ENCODE data around the gene ULK2. TPM values are rescaled to one million over a fixed set of nuclear protein-coding genes. Genes with fewer than 3 reads are reported as not detected.
A peak's percentile ranks its signal among the peaks of the same experiment; 100 is the strongest.
"Not testable (repeated sequence)": the region's sequence is repeated elsewhere in the genome, so short reads cannot be mapped to it uniquely, and the experiment has no call there.

Gene ULK2
- polyA plus RNA-seq (2012; ENCODE audit: missing spikeins) = 3.6 TPM

DNA sequence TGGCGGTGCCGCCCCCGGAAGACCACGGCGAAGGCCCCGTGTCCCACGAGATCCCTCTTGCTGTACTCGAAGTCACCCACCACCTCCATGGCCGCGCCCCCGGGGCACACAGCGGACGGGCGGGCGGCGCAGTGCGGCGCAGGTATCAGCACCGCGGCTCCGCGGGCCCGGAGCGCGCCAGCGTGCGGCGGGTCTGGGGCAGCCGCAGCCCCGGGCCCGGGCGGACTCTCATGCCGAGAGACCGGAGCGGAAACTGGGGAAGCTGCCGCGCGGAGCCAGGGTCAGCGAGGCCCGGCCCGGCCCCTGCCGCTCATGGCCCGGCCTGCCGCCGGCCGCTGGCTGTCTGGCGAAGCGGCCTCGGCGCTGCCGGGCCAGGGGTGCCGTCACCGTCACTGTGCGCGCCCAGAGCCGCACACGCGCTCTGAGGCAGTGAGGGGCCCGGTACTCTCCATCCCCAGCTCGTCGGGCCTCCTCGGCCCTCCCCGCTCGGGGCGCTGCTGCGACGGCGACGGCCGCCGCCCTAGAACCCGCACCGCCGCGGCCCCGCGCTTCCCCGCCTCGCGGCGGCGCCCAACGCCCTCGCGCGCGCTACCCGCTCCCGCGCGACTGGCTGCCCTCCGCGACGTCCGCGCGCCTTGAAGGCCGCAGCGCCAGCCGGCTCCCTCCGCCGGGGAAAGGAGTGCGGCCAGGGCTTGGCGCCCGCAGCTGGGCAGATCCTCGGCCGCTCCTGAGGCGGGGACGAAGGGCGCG is at the start of gene ULK2:
Gene ULK2, minus strand, starts transcription at position 608 of the 750 bp plus-strand sequence. Its CDS starts 519 bp downstream, at position 89.
- TF ChIP-seq POLR2A (IDR thresholded peaks at IDR 0.05; ENCODE audit: low read depth, low read length) (peak; percentile 75; the same call in 1 of the 2 replicates), TAF1 (IDR thresholded peaks at IDR 0.05; ENCODE audit: borderline replicate concordance, low read depth, low read length) (0 out of 2 replicates have a peak, but pooled peaks have one; percentile 16), POLR2AphosphoS5 (IDR thresholded peaks at IDR 0.05; ENCODE audit: low read depth, low read length) (no peak)
- FAIRE-seq = peak; percentile 80
- DNase-seq (ENCODE audit: insufficient read length) = peak; percentile 49

DNA sequence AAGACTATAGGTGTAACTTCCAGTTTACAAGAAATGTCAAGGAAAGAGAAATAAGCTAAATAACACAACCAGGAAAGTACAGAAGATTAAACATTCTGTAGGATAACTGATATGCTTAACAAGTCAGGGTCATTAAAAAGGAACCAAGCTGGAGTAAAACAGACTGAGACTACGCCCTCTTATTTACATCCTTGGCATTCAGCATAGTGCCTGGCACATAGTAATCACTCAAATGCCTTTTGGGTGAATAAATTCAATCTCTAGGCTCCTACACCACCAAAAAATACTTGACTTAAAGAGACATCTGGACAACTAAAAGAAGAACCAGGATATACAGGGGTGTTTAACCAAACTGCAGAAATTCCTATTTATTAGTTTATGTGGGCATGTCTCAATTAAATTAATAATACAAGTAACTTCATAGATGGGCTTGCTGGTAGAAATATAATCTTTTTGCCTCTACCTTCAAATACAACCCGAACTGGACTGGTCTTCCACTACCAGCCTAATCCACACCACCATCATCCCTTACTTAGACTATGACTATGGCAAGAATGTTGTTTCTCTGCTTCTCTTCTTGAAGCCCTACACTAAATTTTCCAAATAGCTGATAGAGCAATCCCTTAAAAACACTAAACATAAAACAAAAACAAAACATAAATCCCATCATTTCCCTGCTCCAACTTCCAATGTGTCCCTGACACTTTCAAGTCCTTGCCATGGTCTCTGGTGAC is 47.7 kb upstream of the ULK2 start:
- FAIRE-seq = no peak
- DNase-seq (ENCODE audit: insufficient read length) = no peak
- TF ChIP-seq POLR2AphosphoS5 (IDR thresholded peaks at IDR 0.05; ENCODE audit: low read depth, low read length) (no peak), TAF1 (IDR thresholded peaks at IDR 0.05; ENCODE audit: borderline replicate concordance, low read depth, low read length) (no peak), POLR2A (IDR thresholded peaks at IDR 0.05; ENCODE audit: low read depth, low read length) (no peak)

DNA sequence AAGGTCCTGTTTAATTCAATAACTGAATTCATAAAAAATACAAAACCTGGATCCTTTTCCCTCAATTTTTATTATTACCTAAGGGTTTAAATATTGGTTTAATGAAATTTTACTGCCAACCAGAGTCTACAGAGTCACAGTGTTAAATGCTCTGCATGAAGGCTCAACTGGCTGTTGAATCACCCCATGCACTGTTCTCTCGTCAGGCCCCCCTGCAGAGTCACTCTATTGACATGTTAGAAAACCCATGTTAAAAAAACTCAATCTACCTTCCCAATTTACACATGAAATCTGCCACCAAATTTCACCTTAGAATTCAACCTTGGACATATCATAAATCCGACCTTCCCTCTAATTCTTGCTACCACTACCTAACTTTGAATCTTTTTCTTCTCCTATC is 43.3 kb upstream of the ULK2 start:
- no peak for FAIRE-seq
- DNase-seq (ENCODE audit: insufficient read length) = no peak
- TF ChIP-seq POLR2A (IDR thresholded peaks at IDR 0.05; ENCODE audit: low read depth, low read length) = no peak
- TF ChIP-seq POLR2AphosphoS5 (IDR thresholded peaks at IDR 0.05; ENCODE audit: low read depth, low read length) = no peak
- TF ChIP-seq TAF1 (IDR thresholded peaks at IDR 0.05; ENCODE audit: borderline replicate concordance, low read depth, low read length) = no peak

DNA sequence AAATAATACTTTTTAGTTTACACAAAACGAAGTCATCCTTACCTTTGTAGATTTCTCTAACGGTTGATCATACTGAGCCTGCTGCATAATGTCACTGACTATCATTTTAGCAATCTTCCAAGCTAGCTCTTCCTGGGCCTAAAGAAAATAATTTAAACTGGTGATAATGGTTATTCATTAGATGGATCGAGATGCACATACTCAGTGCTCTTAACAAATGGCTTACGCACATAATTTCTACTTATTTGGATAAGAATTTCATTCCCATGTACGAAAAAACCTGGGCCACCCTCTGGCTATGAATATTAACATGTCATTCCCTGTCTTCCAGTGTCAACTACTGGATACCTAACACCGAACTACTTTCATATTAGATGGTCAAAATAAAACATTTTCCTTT is 41.4 kb upstream of the ULK2 start:
- FAIRE-seq = no peak
- TF ChIP-seq TAF1 (IDR thresholded peaks at IDR 0.05; ENCODE audit: borderline replicate concordance, low read depth, low read length) (no peak), POLR2AphosphoS5 (IDR thresholded peaks at IDR 0.05; ENCODE audit: low read depth, low read length) (no peak), POLR2A (IDR thresholded peaks at IDR 0.05; ENCODE audit: low read depth, low read length) (no peak)
- DNase-seq (ENCODE audit: insufficient read length) = no peak

DNA sequence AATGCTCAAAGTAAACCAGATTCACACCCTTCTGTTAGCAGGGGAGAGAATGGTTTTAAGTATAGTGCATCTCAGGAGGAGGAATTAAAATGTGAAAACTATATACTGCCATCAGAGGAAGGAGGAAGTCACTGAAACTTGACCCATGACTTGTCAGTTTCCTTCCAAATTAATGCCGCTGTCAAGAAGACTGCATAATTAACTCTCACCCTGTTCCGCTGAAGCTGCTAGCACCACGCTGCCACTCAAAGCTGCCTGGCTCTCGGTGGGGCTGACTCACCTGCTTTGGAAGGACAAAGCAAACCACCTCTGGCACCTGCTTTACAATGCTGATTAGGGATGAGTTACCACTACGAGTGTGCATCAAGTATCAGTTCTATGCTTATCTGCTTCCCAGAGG is 37.8 kb upstream of the ULK2 start:
- no peak for DNase-seq (ENCODE audit: insufficient read length)
- TF ChIP-seq TAF1 (IDR thresholded peaks at IDR 0.05; ENCODE audit: borderline replicate concordance, low read depth, low read length) (no peak), POLR2A (IDR thresholded peaks at IDR 0.05; ENCODE audit: low read depth, low read length) (no peak)
- FAIRE-seq = no peak

DNA sequence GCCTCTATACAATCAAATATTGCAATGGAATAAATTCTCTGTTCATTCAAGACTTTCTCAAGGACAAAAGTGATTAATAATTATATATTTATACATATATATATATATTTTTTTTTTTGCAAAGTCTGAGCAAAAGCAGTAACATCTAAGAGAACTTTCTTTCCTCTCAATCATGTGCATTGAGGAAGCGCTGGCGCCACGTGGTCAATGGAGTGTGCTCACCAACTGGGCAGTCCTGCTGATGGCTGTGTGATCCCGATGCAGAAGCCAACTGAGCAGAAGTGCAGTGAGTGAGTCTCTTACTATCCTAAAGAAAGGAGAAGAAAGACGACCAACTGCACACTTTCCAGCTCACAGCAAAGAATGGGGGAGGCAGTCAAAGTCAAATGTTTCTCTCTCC is 37.2 kb upstream of the ULK2 start:
- no peak for FAIRE-seq
- TF ChIP-seq POLR2A (IDR thresholded peaks at IDR 0.05; ENCODE audit: low read depth, low read length) (no peak), POLR2AphosphoS5 (IDR thresholded peaks at IDR 0.05; ENCODE audit: low read depth, low read length) (no peak)

DNA sequence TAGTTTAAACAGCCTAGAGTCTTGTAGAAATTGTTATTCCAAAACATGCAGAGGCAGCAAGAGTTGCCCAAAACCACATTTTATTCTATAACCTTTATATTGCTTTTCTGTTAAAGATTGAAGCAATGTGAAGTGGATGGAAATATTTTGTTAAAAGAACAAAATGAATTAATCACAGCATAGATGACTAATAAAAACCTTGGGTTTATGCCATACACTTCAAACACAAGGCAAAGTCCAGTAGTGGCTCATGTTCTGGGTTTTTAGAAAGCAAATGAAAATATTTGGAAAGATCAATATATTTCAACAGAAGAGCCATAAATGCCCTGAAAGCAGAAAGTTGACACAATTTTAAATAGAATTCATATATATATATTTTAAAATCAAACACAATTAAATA is 36.7 kb upstream of the ULK2 start:
- no peak for DNase-seq (ENCODE audit: insufficient read length)
- no peak for FAIRE-seq
- TF ChIP-seq TAF1 (IDR thresholded peaks at IDR 0.05; ENCODE audit: borderline replicate concordance, low read depth, low read length) (no peak), POLR2AphosphoS5 (IDR thresholded peaks at IDR 0.05; ENCODE audit: low read depth, low read length) (no peak), POLR2A (IDR thresholded peaks at IDR 0.05; ENCODE audit: low read depth, low read length) (no peak)

More for the DNA sequence above, 37.2 kb upstream of the ULK2 start:
- DNase-seq (ENCODE audit: insufficient read length) = no peak

DNA sequence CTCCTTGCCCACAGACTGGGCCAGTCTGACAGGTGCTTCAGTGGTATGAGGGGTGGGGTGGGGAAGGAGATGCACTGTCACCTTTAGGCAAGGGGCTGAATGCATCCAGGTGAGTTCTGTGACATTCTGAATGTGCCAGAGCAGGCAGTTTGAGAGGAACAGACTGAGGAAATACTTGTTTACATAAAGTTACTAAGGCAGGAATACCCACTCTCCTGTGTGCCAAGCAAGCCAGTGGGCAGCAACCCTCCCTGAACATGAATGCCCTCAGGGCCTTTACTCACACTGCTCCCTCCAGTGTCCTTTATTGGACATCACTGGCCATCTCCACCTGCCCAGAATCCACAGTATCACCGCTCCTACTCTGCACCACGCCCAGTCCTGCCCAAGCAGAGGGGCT is 33.1 kb upstream of the ULK2 start:
- TF ChIP-seq POLR2A (IDR thresholded peaks at IDR 0.05; ENCODE audit: low read depth, low read length) (no peak), TAF1 (IDR thresholded peaks at IDR 0.05; ENCODE audit: borderline replicate concordance, low read depth, low read length) (no peak), POLR2AphosphoS5 (IDR thresholded peaks at IDR 0.05; ENCODE audit: low read depth, low read length) (no peak)
- FAIRE-seq = no peak
- DNase-seq (ENCODE audit: insufficient read length) = no peak

DNA sequence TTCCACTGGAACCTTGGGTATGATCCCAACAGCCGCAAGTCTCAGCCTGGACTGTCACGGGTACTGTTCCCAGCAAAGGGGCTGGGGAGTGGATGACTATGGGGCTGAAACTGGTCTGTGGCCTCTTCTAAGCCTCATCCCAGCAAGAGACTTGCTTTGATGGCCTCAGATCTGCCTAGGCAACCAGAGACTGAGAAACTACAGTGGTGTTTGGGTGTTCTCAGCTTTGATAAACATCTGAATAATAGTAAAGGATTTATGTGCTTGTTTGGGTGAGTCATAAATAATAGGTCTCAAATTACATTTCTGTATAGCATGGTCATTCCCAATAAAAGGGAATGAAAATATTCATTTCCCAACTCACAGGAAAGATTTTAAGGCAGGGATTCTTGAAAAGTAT is 30.2 kb upstream of the ULK2 start:
- FAIRE-seq (no peak), DNase-seq (ENCODE audit: insufficient read length) (no peak)
- TF ChIP-seq POLR2A (IDR thresholded peaks at IDR 0.05; ENCODE audit: low read depth, low read length) (no peak), POLR2AphosphoS5 (IDR thresholded peaks at IDR 0.05; ENCODE audit: low read depth, low read length) (no peak), TAF1 (IDR thresholded peaks at IDR 0.05; ENCODE audit: borderline replicate concordance, low read depth, low read length) (no peak)

DNA sequence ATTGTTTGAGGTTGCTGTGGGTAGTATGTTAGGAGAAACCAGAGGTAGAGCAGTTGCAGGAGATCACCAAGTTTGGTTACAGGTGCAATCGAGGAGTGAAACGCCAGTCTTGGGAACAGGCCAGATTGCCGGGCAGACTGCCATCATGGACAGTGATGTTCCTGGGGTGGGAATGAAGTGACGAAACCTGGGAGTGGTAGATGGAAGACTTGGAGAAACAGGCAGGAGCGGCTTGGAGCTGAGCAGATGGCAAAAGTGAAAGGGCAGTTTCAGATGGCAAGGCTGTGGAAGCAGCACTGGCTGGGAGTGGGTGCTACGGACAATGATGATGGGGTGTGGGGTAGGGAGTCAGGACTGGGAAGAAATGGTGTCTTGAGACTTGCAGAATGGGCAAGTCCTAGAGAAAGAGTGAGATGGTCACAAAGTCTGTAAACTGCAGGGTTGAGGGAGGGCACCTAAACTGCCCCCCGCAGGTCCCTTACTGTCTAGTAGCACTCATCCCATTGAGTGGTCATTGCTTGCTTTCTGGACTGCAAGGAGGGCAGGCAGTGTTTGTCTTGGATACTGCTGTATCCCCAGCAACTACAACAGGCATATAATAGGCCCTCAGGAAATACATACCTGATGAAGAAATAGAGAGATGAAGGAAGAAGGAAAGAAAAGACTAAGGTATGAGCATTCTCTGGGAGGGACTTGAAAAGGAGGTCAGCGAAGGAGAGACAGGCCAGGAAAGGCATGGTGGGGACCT is 29.5 kb upstream of the ULK2 start:
- FAIRE-seq = no peak
- TF ChIP-seq POLR2AphosphoS5 (IDR thresholded peaks at IDR 0.05; ENCODE audit: low read depth, low read length) = no peak
- no peak for TF ChIP-seq TAF1 (IDR thresholded peaks at IDR 0.05; ENCODE audit: borderline replicate concordance, low read depth, low read length)
- TF ChIP-seq POLR2A (IDR thresholded peaks at IDR 0.05; ENCODE audit: low read depth, low read length) = no peak
- no peak for DNase-seq (ENCODE audit: insufficient read length)

DNA sequence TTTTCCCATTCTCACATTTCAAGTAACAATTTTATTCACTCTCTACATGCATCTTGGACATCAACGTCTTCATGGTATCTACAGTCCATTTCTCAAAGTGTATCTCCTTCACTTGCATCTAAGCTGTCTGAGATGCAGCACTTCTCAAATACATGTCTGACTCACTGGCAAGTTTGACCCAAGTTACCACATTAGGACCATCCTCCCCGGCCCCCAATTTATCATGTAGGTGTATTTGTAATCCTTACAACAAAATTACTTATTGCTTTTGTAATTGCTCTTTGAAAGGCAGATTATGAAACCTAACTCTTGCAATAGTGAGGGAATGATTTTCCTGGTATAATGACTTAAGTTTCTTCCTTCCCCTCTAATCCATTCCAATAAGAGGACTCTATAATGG is 28.9 kb upstream of the ULK2 start:
- no peak for FAIRE-seq
- TF ChIP-seq POLR2A (IDR thresholded peaks at IDR 0.05; ENCODE audit: low read depth, low read length) = no peak
- no peak for TF ChIP-seq TAF1 (IDR thresholded peaks at IDR 0.05; ENCODE audit: borderline replicate concordance, low read depth, low read length)
- TF ChIP-seq POLR2AphosphoS5 (IDR thresholded peaks at IDR 0.05; ENCODE audit: low read depth, low read length) = no peak

DNA sequence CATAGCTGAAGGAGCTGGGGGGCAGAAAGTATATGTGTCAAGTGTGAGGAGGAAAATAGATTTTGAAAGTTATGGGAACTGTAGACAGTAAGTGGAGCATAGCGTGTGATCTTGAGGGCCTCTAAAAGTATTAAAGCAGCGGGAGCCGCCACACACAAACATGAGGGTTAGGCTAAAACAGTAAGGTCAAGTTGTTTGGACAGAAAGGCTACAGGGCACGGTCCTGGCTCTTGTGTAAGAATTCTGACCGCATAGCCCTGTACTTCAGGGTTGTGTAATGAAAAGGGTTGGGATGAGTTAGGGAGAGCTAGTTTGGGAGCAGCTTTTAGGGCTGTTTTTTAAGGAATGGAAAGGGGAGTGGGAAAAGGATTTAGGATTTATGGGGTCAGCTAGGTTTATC is 22.8 kb upstream of the ULK2 start:
- DNase-seq (ENCODE audit: insufficient read length); FAIRE-seq: not testable (repeated sequence)

More for the DNA sequence above, 28.9 kb upstream of the ULK2 start:
- DNase-seq (ENCODE audit: insufficient read length) = no peak

DNA sequence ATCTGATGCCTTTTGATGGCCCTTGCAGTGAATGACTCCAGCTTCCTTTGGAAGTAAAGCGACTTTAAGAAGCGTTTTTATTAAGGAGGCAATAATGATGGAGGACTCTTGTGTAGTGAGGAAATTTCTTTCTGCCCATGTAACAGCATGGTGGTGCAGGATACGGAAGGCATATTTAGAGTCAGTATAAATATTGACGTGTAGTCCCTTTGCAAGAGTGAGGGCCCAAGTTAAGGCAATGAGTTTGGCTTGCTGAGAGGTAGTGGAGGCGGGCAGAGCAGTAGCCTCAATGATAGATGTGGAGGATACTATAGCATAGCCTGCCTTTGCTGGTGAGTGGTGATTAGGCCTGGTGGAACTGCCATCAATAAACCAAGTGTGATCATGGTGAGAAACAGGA is 22.3 kb upstream of the ULK2 start:
- not testable (repeated sequence) for FAIRE-seq; DNase-seq (ENCODE audit: insufficient read length)
